GM13977 (cell line): ENCODE data around the gene ERGIC1.

Source experiments
- DNase-seq: peaks from one replicate; pipeline ENCODE4 v3.0.0; 2012; ENCODE audit warnings: low spot score
- in situ Hi-C: fragments of 300-500 bp; cut with MboI; formaldehyde crosslinking; loops from one replicate; pipeline ENCODE4 v1.12.0; 2022; ENCODE audit warnings: low sequenced_read_pairs, low pct_unique_long_range_greater_than_20kb, mixed read lengths, inconsistent platforms; ENCODE audit not compliant: unreplicated experiment
- TF ChIP-seq, protein P1 (sequence below): IDR thresholded peaks from 2 replicates; pipeline ENCODE4 v1.5.1; 2012; ENCODE audit warnings: mild to moderate bottlenecking, control low read depth; ENCODE audit not compliant: insufficient read depth; ENCODE audit errors: extremely low read depth, missing control alignments

ERGIC1 gene

DNA sequence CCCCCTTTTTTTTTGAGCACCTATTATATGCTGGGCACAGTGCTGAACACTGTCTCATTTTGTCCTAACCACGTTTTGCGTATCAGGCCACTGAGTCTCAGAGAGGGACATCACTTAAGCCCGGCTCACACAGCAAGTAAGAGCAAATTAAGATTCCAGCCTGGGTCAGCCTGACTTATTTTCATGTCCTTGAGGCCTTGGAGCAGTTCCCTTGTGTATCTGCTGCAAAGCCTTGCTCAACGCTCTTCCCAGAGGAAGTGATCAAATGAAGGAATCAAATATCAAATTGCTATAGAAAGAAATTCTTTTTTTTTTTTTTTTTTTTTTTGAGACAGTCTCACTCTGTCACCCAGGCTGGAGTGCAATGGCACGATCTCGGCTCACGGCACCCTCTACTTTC lies 30.7 kb downstream of the ERGIC1 start:
- TF ChIP-seq, protein P1, sequence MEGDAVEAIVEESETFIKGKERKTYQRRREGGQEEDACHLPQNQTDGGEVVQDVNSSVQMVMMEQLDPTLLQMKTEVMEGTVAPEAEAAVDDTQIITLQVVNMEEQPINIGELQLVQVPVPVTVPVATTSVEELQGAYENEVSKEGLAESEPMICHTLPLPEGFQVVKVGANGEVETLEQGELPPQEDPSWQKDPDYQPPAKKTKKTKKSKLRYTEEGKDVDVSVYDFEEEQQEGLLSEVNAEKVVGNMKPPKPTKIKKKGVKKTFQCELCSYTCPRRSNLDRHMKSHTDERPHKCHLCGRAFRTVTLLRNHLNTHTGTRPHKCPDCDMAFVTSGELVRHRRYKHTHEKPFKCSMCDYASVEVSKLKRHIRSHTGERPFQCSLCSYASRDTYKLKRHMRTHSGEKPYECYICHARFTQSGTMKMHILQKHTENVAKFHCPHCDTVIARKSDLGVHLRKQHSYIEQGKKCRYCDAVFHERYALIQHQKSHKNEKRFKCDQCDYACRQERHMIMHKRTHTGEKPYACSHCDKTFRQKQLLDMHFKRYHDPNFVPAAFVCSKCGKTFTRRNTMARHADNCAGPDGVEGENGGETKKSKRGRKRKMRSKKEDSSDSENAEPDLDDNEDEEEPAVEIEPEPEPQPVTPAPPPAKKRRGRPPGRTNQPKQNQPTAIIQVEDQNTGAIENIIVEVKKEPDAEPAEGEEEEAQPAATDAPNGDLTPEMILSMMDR, result no peak
- DNase-seq, result no peak
- in situ Hi-C loops, result no loop called here

DNA sequence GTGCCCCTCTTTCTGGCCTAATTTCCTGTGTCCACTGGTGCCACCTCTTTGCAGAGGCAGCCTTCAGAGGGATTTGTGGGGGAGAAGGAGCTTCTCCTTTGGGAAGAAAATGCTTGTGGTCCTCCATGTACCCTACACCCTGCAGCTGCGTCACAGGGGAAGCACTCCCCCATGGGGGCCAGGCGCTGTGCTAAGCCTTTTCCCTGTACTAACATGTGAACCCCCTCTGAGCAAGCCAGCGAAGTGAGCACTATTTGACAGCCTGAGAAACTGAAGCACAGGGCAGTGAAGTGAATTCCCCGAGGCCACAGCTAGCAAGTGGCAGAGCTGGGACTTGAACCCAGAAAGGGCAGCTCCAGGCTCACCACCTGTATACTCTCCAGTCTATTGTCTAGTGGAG lies 32.3 kb downstream of the ERGIC1 start:
- TF ChIP-seq, protein P1, result no peak
- in situ Hi-C loops, result no loop called here
- DNase-seq, result no peak

DNA sequence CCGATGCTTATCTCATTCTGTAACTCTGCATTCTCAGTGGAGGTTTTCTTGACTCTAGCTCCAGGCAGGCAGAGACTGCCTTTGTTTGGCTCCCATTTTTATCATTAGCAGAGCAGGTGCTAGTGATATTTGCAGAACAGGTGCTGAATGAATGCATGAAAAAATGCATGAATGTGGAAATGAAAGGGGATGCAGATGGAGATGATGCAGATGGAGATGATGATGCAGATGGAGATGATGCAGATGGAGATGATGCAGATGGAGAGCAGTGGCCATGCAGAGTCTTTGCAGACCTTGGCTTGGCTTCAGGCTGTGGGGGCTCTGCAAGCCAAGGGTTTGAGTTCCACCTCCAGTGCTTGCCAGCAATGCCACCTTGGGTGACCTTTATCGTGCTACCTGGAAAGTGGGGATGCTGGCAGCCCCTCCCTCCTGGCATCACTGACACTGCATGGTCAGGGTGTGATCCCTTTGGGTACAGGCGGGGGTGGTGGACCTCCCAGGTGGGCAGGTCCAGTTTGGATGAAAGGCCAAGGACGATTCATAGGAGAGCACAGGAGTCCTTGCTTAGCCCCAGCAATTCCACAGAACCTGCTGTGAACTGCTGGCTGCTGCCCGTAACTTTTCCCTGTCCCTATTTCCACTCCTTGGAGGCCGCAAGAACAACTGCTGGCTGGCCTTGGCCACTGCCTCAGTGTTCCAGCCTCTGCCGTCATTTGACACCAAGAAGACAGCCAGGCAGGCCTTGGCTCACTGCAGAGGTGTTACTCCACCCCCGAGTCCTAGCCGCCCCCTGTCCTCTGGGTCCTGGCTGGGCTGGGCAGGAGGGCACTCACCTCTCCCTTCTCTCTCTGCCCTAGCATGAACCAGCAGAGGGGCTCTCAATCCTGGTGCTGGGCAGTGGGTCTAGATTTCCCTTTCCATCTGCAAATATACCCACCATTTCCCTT lies 33.0 kb downstream of the ERGIC1 start:
- TF ChIP-seq, protein P1, result no peak
- DNase-seq, result no peak
- in situ Hi-C loops, result no loop called here

DNA sequence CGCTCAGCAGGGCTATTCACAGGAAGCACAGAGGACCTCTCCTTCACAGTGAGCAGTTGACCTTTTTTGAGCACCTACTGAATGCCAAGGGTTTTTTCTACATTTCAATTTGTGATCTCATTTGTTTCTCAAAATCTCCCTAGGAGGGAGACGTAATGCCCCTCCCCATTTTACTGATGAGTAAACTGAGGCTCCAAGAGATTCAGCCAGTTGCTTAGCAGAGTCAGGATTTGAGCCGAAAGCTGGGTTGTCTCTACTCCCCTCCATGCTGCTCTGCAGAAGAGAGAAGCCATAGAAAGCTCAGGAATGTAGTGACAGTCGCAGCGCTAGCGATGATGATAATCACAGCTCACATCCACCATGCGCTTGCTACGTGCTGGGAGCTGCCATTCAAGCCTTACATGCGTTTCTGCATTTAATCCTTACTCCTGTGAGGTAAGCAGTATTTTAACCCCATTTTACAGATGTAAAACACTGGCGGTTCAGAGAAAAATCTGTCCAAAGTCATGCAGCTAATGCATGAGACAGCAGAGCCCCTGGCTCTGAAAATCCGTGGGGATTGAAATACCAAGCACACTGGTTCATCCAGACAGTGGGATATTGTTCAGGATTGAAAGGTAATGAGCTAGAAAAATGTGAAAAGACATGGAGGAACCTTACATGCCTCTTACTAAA lies 33.8 kb downstream of the ERGIC1 start:
- TF ChIP-seq, protein P1, result no peak
- in situ Hi-C loops, result no loop called here
- no peak for DNase-seq

DNA sequence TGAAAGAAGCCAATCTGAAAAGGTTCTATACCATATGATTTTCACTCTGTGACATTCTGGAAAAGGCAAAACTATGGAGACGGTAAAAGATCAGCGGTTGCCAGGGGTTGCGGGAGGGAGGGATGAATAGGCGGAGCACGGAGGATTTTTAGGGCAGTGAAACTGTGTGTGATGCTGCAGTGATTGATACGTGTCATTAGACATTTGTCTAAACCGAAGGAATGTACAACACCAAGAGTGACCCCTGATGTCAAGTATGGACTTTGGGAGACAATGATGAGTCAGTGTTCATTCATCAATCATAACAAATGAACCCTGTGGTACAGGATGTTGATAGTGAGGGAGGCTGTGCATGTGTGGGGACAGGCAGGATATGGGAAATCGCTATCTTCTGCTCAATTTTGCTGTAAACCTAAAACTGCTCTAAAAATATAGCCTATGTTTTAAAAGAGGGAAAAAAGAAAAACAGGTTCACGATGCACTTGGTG lies 34.4 kb downstream of the ERGIC1 start:
- TF ChIP-seq, protein P1, result no peak
- no peak for DNase-seq
- in situ Hi-C loops, result no loop called here

DNA sequence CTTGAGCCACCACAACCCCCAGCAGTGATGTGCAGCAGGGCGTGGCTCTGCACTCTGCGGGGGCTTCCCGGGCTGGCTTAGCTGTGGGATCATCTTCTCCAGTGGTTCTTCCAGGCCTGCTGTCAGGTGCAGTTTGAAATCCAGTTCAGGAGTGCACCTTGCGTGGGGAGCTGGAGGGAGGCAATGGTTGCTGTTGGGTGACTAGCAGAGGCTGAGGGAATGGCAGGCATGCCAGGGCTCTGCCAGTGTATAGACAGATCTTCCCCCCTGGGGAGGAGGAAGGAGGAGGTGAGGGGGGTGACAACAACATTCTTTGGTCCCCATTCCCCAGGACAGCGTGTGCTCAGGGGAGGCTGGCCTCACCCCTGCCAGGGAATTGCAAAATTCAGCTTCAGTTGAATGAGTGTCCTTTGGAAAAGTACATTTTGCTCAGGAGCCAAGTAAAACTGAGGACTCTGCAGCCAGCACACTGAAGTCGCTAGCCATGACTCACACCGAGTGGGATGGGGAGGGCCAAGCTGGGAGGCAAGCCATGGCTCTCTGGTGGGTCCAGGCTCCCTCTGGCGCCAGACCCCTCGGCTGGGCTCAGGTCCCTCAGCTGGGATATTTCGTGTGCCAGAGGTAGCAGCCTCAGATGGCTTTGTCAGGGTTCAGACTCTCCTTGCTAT lies 35.0 kb downstream of the ERGIC1 start:
- in situ Hi-C loops, result no loop called here
- TF ChIP-seq, protein P1, result no peak
- DNase-seq, result no peak
